ENCODE measurements around the gene SSR4.

Gene SSR4

DNA sequence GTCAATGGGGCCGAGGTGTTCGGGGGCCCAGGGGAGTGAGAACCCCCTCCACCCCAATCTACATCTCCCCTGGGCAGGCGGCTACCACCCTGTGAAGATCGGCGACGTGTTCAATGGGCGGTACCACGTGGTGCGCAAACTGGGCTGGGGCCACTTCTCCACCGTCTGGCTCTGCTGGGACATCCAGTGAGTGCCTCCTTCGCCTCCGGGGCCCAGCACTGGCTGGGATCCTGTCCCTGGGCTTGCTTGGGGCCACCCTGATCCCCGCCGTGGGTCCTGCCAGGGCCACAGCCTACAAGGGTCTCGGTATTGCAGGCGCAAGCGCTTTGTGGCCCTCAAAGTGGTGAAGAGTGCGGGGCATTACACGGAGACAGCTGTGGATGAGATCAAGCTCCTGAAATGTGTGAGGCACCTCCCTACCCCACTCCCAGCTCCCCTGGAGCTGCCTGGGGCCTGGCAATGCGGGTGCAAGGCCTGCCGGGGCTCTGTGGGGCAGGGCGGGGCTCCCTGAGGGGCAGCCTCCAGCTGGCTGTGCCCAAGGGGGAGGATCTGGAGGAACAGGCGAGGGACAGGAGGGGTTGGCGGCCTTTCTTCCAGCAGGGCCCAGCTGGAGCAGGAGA lies 12.9 kb upstream of the SSR4 start:
- DNase-seq (ENCODE audit: low read depth): no peak

DNA sequence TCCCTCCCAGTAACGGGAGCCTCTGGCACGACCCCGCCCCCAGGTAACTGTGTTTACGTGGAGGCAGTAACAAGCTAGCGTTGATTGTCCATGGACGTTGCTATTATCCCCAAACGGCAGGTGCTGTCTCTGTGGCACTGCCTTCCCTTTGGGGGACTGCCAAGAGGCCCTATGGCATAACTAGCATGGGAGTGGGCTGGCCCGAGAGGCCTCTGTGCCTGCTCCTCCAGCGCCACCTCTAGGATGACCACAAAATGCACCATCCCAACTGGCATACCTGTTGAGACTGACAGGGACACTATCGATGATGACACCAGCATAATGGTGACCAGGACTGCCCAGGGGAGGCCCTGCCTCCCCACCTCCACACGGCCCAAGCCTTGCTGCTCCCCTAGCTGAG lies 12.2 kb upstream of the SSR4 start:
- no peak for DNase-seq (ENCODE audit: low read depth)

DNA sequence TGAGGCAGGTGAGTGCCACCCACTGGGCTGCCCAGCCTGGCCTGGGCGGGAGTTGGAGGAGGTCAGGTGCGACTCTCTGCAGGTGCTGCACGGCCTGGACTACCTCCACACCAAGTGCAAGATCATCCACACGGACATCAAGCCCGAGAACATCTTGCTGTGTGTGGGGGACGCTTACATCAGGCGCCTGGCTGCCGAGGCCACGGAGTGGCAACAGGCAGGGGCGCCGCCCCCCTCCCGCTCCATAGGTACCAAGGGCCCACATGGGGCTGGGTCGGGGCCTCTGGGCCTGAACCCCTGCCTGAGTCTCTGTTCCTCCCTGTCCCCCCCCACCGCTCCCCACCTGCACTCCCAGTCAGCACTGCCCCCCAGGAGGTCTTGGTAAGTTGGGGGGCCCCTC lies 11.6 kb upstream of the SSR4 start:
- DNase-seq (ENCODE audit: low read depth): no peak

DNA sequence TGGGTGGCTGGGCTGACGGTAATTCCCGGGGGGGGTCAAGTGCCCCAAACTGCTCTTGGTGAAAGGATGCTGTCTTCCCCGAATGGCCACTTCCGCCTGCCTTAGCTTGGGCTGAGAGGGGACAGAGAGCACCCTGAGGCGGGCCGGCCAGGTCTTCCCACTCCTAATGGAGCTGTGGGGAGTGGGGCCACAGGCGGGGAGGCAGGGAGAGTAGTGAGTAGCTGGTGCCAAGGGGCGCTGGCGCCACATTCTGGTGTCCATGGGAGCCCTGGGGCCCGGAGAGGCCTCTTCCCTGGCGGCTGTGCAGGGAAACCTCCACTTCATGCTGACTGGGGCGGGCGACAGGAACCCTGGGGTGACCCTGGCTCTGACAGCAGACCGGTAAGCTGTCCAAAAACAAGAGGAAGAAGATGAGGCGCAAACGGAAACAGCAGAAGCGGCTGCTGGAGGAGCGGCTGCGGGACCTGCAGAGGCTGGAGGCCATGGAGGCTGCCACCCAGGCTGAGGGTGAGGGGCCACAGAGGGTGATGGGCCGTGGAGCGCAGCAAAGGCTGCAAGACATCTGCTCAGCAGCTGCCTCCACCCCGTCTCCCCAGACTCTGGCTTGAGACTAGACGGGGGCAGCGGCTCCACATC lies 11.0 kb upstream of the SSR4 start:
- no peak for DNase-seq (ENCODE audit: low read depth)

DNA sequence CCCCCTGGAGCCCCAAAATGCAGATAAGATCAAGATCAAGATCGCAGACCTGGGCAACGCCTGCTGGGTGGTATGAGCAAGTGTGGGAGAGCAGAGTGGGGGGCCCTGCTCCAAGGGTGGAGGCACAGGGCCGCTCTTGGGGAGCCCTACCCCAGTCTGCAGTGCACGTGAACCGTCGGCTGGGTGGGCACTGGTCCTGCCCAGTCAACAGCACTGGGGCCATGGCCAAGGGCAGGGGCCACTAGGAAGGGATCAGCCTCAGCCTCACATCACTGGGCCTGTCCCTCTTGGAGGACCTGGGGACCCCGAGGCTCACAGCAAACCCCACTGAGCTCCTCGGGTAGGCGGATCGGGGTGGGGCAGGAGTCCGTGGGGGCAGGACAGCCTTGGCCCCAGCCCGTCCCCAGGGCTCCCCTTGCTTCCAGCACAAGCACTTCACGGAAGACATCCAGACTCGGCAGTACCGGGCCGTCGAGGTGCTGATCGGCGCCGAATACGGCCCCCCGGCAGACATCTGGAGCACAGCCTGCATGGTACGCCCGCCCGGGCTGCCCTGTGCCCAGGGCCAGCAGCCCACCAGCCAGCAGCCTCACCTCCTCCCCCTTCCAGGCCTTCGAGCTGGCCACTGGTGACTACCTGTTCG lies 10.0 kb upstream of the SSR4 start:
- no peak for DNase-seq (ENCODE audit: low read depth)

DNA sequence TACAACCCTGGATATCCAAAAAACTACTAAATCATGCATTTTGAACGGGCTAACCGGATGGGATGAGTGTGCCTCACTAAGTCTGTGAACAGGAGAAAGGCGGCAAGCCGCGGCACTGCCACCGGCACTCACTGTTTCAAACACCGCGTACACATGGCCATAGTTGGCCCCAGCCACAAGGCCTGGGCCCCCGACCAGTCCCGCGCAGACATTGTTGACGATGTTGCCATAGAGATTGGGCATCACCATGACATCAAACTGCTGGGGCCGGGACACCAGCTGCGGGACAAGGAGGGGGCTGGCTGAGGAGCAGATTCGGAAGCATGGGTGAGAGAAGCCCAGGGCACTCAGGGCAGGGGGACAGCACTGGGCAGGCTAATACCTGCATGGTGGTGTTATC lies 7.8 kb upstream of the SSR4 start:
- DNase-seq (ENCODE audit: low read depth): no peak

DNA sequence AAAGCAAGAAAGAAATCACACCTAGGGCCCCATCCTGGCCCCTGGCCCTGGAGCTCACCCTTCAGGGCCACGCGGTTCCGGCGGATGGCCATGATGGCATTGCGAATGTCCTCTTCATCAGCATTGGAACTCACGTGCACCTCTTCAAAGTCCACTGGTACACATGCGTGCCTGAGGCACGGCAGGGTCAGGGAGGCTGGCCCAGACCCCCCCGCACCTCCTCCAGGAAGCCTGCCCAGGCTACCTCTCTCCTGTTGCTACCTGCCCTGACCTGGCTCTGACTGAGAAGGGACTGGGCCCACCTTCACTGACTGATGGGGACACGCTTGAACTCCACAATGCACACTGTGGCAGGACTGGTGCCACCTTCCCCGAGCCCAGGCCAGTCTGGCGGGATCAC lies 4.8 kb upstream of the SSR4 start:
- no peak for DNase-seq (ENCODE audit: low read depth)

DNA sequence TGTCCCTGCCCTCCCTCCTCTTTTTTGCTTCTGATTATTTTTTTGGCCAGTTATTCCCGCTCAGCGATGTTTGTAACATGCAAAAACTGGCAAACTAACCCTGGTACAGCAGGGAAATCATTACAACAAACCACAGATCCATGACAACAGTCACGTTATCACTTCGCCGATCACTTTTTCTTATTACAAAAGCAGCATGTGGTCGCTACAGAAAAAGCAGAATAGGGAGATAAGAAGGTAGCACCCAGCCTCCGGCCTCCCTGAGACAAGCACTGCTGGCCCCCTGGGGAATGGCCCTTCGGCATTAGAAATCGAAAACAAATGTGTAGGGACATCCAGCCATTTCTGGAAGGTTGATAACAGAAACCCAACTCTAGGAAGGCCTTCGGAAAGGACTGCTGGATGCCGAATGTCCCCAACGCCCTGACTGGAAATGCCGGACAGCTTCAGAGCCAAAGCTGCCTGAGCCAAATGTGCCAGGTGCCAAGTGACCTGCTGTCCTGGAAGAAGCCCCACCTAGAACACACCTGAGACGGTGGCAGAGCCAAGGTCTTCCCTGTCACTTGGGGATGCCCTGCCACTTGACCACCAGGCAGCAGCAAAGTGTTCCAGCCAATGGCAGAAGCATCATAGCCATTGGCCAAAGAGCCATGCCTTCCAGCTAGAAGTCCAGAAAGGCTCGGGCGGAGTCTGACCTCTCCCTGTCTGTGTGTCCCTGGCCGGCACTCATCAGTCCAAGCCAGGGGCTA lies 3.2 kb upstream of the SSR4 start:
- DNase-seq (ENCODE audit: low read depth): no peak

DNA sequence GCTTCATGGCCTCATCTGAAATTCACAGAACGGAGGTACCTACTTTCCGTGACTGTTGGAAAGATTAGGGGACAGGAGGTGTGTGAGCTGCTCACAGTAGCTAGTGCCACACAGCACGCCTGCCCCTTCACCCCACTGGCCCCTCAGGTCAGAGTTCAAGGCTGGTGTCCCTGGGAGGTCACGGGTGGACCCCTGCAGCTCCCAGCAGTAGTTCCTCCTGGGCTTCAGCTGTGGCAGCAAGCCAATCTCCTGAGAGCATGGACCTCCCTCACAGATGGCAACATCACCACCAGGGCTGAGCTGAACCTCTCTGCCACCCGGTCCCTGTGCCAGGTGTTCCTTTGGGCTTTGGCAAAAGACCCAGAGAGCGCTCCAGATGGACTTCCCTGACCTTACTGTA lies 2.1 kb upstream of the SSR4 start:
- no peak for DNase-seq (ENCODE audit: low read depth)

DNA sequence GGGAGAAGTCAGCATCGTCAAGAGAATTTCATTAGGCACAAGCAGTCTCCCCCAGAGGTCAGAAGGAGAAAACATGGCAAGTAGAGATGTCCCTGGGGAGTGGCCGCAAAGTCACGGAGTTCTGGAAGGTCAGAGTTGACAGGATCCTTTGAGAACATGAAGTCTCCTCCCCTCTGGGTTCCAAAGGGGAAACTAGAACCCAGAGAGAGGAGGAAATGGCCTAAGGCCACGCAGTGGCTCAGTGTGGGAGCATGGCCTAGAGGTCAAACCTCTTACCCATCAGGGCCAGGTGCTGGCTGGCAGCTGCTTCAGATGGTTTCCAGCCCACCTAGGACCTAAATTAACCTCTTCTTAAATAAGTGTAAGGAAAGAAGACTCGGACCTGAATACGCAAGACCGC lies 1.2 kb upstream of the SSR4 start:
- no peak for DNase-seq (ENCODE audit: low read depth)

DNA sequence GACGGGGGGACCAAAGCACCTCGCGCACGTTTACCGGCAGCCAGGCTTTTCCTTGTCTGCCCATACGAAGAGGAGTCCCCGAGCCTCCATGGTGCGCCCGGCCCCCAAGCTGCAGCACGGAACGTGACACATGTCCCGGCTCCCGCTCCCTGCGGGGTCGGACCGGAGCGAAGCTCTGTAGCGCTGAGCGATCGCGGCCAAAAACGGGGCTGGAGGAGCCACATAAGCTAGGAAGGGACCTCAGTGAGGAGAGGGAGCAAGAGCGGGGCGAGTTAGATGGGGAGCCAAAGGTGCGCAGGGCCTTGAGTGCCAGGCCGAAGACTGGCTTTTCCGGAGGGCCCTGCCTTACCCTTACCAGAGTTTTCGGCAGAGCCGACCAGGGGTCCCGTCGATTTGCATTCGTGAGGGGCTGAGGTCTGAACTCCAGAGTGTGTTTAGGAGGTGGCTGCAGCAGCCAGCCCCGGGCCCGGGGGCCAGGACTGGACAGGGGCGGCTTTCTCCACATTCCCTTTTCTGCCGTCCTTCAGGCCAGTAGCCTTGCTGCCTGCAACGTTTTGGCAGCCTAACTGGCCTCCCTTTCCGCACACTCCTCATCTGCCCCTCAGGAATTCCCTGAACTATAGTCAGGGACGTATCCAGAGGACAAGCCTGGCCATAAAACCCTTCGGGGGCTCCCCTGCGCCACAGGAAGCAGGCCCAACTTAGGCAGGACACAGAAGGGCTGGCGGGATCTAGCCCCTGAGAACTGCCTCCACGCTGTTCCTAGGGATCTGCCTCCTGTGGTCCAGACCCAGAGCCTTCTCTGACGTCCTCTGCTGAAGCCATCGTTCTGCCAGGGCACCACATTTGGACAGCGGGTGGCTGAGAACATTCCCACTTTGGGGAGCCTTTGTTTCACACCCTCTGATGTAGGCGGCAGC lies 689 bp downstream of the SSR4 start:
- DNase-seq (ENCODE audit: low read depth): no peak

DNA sequence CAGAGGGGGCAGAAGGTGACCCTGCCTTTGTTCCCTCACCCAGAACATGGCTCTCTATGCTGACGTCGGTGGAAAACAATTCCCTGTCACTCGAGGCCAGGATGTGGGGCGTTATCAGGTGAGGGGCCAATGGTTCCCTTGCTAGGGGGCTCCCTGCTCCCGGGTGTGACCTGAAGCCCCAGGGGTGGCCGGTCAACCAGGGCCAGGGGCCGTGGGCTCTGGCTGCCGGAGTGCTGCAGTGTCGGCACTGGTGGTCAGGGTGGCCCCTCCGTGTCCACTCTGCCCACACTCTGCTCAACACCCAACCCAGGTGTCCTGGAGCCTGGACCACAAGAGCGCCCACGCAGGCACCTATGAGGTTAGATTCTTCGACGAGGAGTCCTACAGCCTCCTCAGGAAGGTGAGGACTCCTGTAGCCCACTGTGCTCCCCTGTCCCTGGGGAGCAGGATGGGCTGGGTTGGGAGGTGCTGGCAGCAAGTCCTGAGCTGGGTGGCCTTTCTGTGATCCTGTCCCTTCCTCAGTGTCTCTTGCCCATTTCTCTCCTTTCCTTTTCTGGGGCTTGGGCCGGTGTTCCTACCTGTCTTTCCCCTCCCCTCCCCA lies 3.0 kb downstream of the SSR4 start:
- no peak for DNase-seq (ENCODE audit: low read depth)

DNA sequence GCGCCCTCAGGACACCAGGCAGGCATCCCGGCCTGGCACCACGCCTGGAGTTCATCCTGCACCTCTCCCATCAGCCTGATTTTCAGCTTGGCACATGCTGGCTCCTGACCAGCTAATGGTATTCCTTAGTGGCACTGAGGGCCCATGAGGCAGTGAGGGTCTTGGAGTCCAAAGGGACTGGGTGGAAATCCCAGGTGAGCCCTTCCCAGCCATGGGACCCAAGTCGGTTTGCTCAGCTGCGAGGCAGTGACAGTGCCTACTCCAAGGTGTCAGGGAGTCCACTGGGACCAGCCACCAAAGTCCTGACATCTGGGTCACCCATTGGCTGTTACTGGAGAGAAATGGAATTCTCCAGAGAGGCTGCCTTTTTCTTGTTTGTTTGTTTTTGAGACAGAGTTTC lies 4.9 kb downstream of the SSR4 start:
- no peak for DNase-seq (ENCODE audit: low read depth)

DNA sequence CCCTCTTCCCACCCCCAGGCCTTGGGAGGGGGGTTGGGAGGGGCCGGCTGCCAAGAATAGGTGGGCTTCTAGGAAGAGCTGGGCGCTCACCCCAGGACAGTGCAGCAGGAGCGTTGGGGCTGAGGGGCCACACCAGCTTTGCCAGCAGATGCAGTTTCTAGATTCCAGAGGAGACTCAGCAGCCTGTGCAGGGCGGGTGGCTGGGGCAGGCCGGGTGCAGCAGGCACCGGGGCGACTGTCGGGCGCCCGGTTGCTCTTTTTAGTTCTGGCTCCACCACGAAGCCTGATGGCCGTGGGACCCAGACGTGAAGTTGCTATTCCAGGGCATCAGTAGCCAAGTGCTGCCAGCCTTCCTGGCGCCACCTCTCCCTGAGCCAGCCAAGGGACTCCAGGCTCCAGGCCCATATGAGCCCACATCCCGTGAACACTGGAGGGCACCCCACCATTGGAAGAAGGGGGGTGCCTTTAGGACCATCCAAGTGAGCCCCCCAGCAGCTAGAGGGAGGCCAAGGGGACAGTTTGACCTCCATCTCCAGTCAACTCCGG lies 5.8 kb downstream of the SSR4 start:
- no peak for DNase-seq (ENCODE audit: low read depth)

DNA sequence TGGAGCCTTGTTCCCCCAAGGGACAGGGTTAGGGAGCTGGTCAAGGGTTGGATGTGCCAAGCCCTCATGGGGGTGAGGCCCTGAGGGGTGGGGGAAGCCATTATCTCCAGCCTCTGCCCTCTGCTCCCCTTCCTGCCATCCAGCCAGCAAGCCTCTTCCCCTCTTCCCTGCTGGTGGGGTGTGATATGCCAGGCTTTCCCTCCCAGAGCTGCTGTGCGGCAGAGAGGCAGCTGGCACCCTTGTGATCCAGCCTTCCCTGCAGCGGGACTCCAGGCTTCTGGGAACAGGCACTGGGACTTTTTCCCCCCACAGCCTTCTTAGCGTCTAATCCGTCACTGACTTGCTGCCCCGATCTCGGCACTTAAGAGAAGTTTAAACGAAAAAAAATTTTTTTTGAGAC lies 6.3 kb downstream of the SSR4 start:
- DNase-seq (ENCODE audit: low read depth): no peak

DNA sequence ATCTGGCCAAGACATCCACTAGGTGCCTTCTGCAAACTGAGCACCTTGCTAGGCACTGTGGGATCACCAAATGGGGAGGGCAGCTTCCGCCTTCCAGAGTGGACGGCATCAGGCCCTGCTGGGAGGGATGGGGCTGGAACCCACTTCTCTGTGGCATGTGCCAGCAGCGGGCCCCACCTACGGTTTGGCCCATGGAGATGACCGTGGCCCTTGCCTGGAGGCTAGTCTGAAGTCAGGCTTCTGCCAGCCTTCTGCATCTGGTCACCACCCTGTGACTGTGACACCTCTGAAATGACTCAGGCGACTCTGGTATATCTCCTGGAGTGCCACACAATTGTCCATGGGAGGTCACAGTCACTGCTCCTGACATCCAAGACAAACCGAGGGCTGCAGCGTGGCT lies 7.2 kb downstream of the SSR4 start:
- no peak for DNase-seq (ENCODE audit: low read depth)

DNA sequence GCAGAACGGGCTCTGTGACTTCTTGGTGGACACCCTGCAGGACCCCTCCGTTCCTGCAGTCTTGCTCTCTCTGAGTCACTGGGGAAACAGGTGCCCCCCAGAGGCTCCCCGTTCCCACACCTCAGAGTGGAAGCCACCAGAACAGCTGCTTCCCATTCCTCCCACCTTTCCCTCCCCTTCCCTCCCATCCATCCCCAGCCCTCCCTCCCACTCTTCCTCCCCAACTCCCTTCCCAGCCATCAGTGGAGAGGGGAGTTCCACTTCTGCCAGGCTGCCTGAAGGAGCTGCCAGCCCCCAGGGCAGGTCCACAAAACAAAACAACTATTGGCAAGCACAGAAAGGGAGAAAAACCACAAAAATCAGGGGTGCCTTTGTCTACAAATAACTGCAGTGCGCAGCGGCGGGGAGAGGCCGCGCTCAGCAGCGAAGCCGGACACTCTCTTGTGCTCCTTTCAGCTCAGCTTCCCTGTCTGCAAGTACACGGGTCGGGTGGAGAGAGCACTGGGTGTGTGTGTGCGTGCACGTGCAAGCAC lies 8.1 kb downstream of the SSR4 start:
- DNase-seq (ENCODE audit: low read depth): no peak

DNA sequence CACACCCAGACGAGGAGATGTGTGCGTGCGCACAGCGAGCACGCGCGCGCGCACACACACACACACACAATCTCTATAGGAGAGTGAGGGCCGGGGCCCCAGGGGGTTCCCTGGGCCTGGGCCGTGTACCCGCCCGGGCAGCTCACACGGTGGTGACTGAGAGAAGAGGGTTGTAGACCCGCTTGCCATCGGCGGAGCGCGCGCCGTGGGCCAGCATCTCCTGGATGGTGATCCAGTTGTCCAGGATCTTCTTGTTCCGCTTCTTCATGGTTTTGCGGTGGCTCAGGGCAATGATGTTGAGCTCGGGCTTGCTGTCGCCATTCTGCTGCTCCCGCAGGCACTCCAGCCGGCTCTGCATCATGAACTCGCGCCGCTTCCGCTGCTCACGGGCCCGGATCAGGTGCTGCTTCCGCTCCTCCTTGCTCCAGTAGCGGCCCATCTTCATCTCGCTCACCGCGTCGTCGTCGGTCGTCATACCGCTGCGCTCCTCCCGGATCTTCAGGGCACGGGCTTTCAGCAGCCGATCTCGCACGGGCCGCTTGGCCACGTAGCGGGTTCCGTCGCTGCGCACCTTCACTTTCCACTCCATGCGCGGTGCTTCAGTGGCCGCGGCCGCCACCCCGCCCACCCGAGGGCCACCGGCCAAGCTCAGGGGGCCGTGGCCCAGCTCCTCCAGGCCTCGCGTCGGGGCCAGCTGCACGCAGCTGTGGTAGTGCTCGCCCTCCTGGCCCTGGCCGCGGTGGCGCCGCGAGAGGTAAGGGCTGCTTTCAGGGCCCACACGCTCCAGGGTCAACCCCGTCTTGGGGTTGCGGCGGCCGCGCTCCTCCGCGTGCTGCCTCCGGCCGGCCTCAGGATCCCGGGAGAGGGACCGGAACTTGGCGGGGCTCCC lies 9.0 kb downstream of the SSR4 start:
- no peak for DNase-seq (ENCODE audit: low read depth)

DNA sequence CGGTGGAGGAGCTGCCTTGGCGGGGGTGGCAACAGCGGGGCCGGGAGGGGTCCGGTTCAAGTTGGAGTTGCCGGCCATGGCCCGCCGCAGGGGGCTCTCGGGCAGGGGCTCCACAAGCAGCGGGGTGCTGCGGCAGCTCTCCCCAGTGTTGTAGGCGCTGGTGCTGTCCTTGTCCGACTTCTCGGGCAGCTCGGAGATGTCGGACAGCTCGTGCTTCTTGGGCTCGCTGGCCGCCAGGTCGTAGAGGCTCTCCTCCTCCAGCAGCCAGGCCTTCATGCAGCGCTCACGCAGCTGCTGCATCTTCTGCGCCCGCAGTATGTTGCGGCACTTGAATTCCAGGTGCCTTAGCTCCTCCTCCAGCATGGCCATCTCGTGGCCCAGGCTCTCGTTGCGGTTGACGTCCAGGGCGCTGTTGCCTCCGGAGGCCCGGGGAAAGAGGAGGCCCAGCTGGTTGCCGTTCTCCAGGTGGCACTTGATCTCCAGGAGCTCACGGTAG lies 9.7 kb downstream of the SSR4 start:
- DNase-seq (ENCODE audit: low read depth): no peak

DNA sequence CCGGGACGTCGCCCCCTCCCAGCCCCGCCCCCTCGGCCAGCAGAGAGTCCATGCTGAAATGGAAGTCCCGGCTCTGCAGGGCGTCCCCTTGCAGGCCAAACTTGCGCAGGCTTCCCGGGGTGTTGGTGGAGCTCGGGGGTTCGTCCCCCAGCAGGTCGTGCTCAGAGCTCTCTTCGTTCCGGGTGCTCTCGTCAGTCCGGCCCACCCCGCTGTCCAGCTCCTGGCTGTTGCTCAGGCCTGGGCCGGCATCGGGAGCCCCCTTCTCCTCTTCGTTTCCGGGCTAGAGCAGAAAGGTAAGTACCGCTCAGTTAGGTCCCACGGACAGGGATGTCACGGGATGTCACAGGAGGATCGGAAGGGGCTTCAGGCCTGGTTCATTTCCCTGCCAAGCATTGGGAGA lies 10.2 kb downstream of the SSR4 start:
- no peak for DNase-seq (ENCODE audit: low read depth)

Measured in activated T-cell treated with anti-CD3 and anti-CD28 coated beads for 48 hours (primary cell).